GM12878 (cell line): ENCODE data around the gene SCIN. TPM values are rescaled to one million over a fixed set of nuclear protein-coding genes. Genes with fewer than 3 reads are reported as not detected.

ENCODE experiments used
- CEBPB ChIP-seq, 2 experiments: fragments of 150-350 bp in 1 of 2; IDR thresholded peaks; 2 replicates each; pipeline ENCODE4 v1.6.1; 2012 to 2014; ENCODE audit warnings: low read depth in 2 of 2, low read length in 2 of 2, borderline replicate concordance in 1 of 2, inconsistent platforms in 1 of 2
- FOS ChIP-seq: IDR thresholded peaks from 3 replicates; pipeline ENCODE4 v1.6.1; 2011; ENCODE audit warnings: borderline replicate concordance; ENCODE audit not compliant: insufficient read length; ENCODE audit errors: extremely low read depth
- KLF5 ChIP-seq: fragments of 450-650 bp; IDR thresholded peaks from 2 replicates; pipeline ENCODE4 v1.6.1; 2014; ENCODE audit warnings: mild to moderate bottlenecking; ENCODE audit not compliant: partially characterized antibody
- LARP7 ChIP-seq: fragments of 450-650 bp; IDR thresholded peaks from 2 replicates; pipeline ENCODE4 v1.6.1; 2017; ENCODE audit warnings: mild to moderate bottlenecking
- PAX8 ChIP-seq: fragments of 450-650 bp; IDR thresholded peaks from 2 replicates; pipeline ENCODE4 v1.6.1; 2017; ENCODE audit warnings: mild to moderate bottlenecking, moderate library complexity
- RAD21 ChIP-seq: IDR thresholded peaks from 2 replicates; pipeline ENCODE4 v1.6.1; 2011; ENCODE audit warnings: mild to moderate bottlenecking, low read depth, low read length, moderate library complexity; ENCODE audit not compliant: insufficient read depth
- REST ChIP-seq: IDR thresholded peaks from 2 replicates; pipeline ENCODE4 v1.6.1; 2012; ENCODE audit warnings: mild to moderate bottlenecking, low read depth, low read length
- RFX5 ChIP-seq: IDR thresholded peaks from 2 replicates; pipeline ENCODE4 v1.6.1; 2011; ENCODE audit warnings: low read depth, low read length, improper control_type of control experiment
- polyA plus RNA-seq, 11 experiments: library from polyadenylated mRNA; depleted of rRNA in 4 of 11; unstranded in 6 of 11; stranded (reverse) in 5 of 11; fragments of >200 nt; fragmentation: Nextera tagmentation in 4 of 11; fragmentation: Illumina TruSeq in 1 of 11; extraction: Ambion mirVana in 4 of 11; extraction: Trizol in 1 of 11; gene quantifications; 1 replicate in 1 of 11; 2 replicates in 10 of 11; pipeline versions ENCODE4 v1.2.1 to v1.2.3, GENCODE V29; 2011 to 2016; ENCODE audit warnings: inconsistent platforms in 2 of 11, missing spikeins in 2 of 11, low read depth in 1 of 11
- total RNA-seq, 4 experiments: library from RNA; depleted of rRNA in 3 of 4; stranded (reverse); fragments of >200 nt in 3 of 4; fragmentation: Illumina TruSeq in 1 of 4; extraction: Trizol in 1 of 4; gene quantifications; 2 replicates each; pipeline versions ENCODE4 v1.2.1 to v1.2.3, GENCODE V29; 2013 to 2021
- TF ChIP-seq, protein P1 (sequence below): fragments of 450-650 bp; formaldehyde crosslinking; IDR thresholded peaks from 2 replicates; pipeline ENCODE4 v1.5.0; 2022; ENCODE audit warnings: mild to moderate bottlenecking, missing genetic modification characterization
- TF ChIP-seq, protein P2 (sequence below): fragments of 450-650 bp; IDR thresholded peaks from 2 replicates; pipeline ENCODE4 v1.6.1; 2017; ENCODE audit warnings: mild to moderate bottlenecking, moderate library complexity

The SCIN gene
- total and polyA plus RNA-seq, 10 of the 15 experiments (the other 5 are each of a cell fraction or from before 2014, with no cell fraction given) = 0.23 to 2.1 (median 1.0) TPM

DNA sequence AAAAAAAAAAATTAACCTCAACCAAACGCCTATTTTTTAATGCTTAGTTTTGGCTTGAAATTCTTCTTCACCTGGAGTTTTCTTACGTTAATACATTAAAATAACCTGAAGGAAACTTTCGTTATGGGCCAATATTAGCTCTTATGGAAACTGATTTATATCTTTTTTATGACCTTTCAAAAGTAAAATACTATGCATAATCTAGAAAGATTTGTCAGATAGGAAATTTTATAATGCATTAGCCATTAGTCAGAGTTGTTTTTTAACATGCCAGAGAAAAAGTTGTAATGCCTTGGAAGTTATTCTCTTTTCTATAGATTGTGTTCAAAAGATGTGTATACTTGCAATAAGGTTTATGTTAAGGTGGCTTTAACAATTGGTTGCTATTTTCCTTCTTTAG, 82.6 kb downstream of the SCIN start (continued):
- no peak for TF ChIP-seq FOS
- TF ChIP-seq, protein P1, sequence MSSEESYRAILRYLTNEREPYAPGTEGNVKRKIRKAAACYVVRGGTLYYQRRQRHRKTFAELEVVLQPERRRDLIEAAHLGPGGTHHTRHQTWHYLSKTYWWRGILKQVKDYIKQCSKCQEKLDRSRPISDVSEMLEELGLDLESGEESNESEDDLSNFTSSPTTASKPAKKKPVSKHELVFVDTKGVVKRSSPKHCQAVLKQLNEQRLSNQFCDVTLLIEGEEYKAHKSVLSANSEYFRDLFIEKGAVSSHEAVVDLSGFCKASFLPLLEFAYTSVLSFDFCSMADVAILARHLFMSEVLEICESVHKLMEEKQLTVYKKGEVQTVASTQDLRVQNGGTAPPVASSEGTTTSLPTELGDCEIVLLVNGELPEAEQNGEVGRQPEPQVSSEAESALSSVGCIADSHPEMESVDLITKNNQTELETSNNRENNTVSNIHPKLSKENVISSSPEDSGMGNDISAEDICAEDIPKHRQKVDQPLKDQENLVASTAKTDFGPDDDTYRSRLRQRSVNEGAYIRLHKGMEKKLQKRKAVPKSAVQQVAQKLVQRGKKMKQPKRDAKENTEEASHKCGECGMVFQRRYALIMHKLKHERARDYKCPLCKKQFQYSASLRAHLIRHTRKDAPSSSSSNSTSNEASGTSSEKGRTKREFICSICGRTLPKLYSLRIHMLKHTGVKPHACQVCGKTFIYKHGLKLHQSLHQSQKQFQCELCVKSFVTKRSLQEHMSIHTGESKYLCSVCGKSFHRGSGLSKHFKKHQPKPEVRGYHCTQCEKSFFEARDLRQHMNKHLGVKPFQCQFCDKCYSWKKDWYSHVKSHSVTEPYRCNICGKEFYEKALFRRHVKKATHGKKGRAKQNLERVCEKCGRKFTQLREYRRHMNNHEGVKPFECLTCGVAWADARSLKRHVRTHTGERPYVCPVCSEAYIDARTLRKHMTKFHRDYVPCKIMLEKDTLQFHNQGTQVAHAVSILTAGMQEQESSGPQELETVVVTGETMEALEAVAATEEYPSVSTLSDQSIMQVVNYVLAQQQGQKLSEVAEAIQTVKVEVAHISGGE (CRISPR knock-in tag) = no peak
- no peak for TF ChIP-seq KLF5
- no peak for TF ChIP-seq REST
- no peak for TF ChIP-seq CEBPB (IDR thresholded peaks at IDR 0.05; ENCODE audit: borderline replicate concordance in 1 of 2, low read depth in 2 of 2, low read length in 2 of 2)
- no peak for TF ChIP-seq LARP7
- no peak for TF ChIP-seq PAX8
- TF ChIP-seq RAD21 = no peak
- TF ChIP-seq, protein P2, sequence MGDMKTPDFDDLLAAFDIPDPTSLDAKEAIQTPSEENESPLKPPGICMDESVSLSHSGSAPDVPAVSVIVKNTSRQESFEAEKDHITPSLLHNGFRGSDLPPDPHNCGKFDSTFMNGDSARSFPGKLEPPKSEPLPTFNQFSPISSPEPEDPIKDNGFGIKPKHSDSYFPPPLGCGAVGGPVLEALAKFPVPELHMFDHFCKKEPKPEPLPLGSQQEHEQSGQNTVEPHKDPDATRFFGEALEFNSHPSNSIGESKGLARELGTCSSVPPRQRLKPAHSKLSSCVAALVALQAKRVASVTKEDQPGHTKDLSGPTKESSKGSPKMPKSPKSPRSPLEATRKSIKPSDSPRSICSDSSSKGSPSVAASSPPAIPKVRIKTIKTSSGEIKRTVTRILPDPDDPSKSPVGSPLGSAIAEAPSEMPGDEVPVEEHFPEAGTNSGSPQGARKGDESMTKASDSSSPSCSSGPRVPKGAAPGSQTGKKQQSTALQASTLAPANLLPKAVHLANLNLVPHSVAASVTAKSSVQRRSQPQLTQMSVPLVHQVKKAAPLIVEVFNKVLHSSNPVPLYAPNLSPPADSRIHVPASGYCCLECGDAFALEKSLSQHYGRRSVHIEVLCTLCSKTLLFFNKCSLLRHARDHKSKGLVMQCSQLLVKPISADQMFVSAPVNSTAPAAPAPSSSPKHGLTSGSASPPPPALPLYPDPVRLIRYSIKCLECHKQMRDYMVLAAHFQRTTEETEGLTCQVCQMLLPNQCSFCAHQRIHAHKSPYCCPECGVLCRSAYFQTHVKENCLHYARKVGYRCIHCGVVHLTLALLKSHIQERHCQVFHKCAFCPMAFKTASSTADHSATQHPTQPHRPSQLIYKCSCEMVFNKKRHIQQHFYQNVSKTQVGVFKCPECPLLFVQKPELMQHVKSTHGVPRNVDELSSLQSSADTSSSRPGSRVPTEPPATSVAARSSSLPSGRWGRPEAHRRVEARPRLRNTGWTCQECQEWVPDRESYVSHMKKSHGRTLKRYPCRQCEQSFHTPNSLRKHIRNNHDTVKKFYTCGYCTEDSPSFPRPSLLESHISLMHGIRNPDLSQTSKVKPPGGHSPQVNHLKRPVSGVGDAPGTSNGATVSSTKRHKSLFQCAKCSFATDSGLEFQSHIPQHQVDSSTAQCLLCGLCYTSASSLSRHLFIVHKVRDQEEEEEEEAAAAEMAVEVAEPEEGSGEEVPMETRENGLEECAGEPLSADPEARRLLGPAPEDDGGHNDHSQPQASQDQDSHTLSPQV = no peak
- no peak for TF ChIP-seq RFX5
